ENCODE results near the gene PLEKHA3. TPM values are rescaled to one million over a fixed set of nuclear protein-coding genes. Genes with fewer than 3 reads are reported as not detected.

PLEKHA3 gene
- total RNA-seq, 1 experiment from 2014 or later: 30.5 TPM

DNA sequence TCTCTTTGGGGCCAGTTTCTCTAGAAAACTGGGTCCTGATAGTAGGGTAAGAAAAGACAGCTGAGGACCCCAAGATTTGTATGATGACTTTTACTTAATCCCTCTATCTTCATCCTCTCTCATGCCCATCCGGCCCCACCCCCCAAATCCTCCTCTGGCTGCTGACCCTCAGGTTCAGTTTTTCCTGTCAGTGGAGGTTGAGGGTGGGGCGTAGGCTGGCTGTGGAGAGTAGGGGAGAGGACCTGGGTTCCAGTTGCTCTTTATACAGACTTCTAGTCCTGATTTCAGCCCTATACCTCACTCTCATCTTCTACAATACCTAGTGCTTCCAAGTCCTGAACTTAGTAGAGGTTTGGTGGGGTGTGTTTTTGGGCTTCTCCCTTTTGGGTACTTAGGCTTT, 28.4 kb downstream of the PLEKHA3 start:
- in situ Hi-C loops (cut with HindIII; ENCODE audit: low pct_unique_long_range_greater_than_20kb, low sequenced_read_pairs) (no loop called here), intact Hi-C loops (cut with micrococcal nuclease; ENCODE audit: unreplicated experiment) (no loop called here)
- CTCF ChIA-PET: no interaction called here

DNA sequence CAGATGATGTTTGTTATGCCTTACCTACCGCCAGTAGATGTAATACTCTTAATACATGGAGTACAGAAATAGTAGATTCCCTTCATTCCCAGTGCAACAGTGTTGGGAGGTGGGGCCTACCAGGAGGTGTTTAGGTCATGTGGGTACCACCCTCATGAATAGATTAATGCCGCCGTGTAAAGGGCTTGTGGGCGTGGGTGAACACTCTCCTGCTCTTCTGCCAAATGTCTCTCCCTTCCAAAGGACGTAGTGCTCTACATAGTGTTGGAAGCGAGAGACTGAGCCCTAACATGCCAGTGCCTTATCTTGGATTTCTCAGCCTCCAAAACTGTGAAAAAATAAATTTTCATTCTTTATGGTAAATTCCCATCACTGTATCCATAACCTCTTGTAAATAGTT, 30.1 kb downstream of the PLEKHA3 start:
- in situ Hi-C loops (cut with HindIII; ENCODE audit: low pct_unique_long_range_greater_than_20kb, low sequenced_read_pairs): no loop called here
- Histone ChIP-seq H3K27ac (ENCODE audit: low read length) (no peak overlapping the region), H3K36me3 (ENCODE audit: control insufficient read depth, insufficient read depth, low read length) (no peaks in the 10 kb centered on the region), H3K9me3 (ENCODE audit: control insufficient read depth, insufficient read depth, low read depth, low read length) (no peaks in the 10 kb centered on the region), H3K27me3 (ENCODE audit: control insufficient read depth, insufficient read depth, low read length) (no peaks in the 10 kb centered on the region), H3K4me3 (ENCODE audit: low read depth in 2 of 2, low read length in 2 of 2) (no peak overlapping the region), H3K4me1 (ENCODE audit: control insufficient read depth, insufficient read depth, low read length) (no peaks in the 10 kb centered on the region)
- TF ChIP-seq SIN3A (IDR thresholded peaks at IDR 0.05; ENCODE audit: borderline replicate concordance, insufficient read depth, low read depth, low read length) (no peak), TCF7L2 (IDR thresholded peaks at IDR 0.05; ENCODE audit: low read depth, low read length) (no peak), POLR2AphosphoS5 (IDR thresholded peaks at IDR 0.05; ENCODE audit: low read depth, low read length) (no peak)
- TF ChIP-seq, protein P1, sequence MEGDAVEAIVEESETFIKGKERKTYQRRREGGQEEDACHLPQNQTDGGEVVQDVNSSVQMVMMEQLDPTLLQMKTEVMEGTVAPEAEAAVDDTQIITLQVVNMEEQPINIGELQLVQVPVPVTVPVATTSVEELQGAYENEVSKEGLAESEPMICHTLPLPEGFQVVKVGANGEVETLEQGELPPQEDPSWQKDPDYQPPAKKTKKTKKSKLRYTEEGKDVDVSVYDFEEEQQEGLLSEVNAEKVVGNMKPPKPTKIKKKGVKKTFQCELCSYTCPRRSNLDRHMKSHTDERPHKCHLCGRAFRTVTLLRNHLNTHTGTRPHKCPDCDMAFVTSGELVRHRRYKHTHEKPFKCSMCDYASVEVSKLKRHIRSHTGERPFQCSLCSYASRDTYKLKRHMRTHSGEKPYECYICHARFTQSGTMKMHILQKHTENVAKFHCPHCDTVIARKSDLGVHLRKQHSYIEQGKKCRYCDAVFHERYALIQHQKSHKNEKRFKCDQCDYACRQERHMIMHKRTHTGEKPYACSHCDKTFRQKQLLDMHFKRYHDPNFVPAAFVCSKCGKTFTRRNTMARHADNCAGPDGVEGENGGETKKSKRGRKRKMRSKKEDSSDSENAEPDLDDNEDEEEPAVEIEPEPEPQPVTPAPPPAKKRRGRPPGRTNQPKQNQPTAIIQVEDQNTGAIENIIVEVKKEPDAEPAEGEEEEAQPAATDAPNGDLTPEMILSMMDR (IDR thresholded peaks at IDR 0.05): no peak
- TF ChIP-seq, protein P2, sequence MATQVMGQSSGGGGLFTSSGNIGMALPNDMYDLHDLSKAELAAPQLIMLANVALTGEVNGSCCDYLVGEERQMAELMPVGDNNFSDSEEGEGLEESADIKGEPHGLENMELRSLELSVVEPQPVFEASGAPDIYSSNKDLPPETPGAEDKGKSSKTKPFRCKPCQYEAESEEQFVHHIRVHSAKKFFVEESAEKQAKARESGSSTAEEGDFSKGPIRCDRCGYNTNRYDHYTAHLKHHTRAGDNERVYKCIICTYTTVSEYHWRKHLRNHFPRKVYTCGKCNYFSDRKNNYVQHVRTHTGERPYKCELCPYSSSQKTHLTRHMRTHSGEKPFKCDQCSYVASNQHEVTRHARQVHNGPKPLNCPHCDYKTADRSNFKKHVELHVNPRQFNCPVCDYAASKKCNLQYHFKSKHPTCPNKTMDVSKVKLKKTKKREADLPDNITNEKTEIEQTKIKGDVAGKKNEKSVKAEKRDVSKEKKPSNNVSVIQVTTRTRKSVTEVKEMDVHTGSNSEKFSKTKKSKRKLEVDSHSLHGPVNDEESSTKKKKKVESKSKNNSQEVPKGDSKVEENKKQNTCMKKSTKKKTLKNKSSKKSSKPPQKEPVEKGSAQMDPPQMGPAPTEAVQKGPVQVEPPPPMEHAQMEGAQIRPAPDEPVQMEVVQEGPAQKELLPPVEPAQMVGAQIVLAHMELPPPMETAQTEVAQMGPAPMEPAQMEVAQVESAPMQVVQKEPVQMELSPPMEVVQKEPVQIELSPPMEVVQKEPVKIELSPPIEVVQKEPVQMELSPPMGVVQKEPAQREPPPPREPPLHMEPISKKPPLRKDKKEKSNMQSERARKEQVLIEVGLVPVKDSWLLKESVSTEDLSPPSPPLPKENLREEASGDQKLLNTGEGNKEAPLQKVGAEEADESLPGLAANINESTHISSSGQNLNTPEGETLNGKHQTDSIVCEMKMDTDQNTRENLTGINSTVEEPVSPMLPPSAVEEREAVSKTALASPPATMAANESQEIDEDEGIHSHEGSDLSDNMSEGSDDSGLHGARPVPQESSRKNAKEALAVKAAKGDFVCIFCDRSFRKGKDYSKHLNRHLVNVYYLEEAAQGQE (IDR thresholded peaks at IDR 0.05; ENCODE audit: insufficient read depth in 1 of 2, low read depth in 2 of 2, low read length in 1 of 2): no peak
- POLR2A ChIA-PET: no interaction called here
- no peak for ATAC-seq
- DNase-seq (ENCODE audit: low read depth, low spot score): no peak
- no TSS peak for BruUV-seq (replicated peaks)
- intact Hi-C loops (cut with micrococcal nuclease; ENCODE audit: unreplicated experiment): no loop called here
- CTCF ChIA-PET: no interaction called here

More for the DNA sequence above, 28.4 kb downstream of the PLEKHA3 start:
- no TSS peak for BruUV-seq (replicated peaks)
- Histone ChIP-seq H3K9me3 (ENCODE audit: control insufficient read depth, insufficient read depth, low read depth, low read length) (no peaks in the 10 kb centered on the region), H3K4me3 (ENCODE audit: low read depth in 2 of 2, low read length in 2 of 2) (no peak overlapping the region), H3K27me3 (ENCODE audit: control insufficient read depth, insufficient read depth, low read length) (no peaks in the 10 kb centered on the region), H3K27ac (ENCODE audit: low read length) (no peak overlapping the region), H3K36me3 (ENCODE audit: control insufficient read depth, insufficient read depth, low read length) (peaks cover 5% of the 10 kb centered on the region), H3K4me1 (ENCODE audit: control insufficient read depth, insufficient read depth, low read length) (no peaks in the 10 kb centered on the region)
- ATAC-seq (no peak), DNase-seq (ENCODE audit: low read depth, low spot score) (no peak)
- POLR2A ChIA-PET: no interaction called here
- no peak for TF ChIP-seq SIN3A (IDR thresholded peaks at IDR 0.05; ENCODE audit: borderline replicate concordance, insufficient read depth, low read depth, low read length)
- no peak for TF ChIP-seq POLR2AphosphoS5 (IDR thresholded peaks at IDR 0.05; ENCODE audit: low read depth, low read length)
- TF ChIP-seq TCF7L2 (IDR thresholded peaks at IDR 0.05; ENCODE audit: low read depth, low read length): no peak
- TF ChIP-seq, protein P2 (IDR thresholded peaks at IDR 0.05; ENCODE audit: insufficient read depth in 1 of 2, low read depth in 2 of 2, low read length in 1 of 2): no peak
- TF ChIP-seq, protein P1 (IDR thresholded peaks at IDR 0.05): no peak
